ENCODE data around the gene THRA.
A peak's percentile ranks its signal among the peaks of the same experiment; 100 is the strongest.

The THRA gene

GRCh38 chr17:40098846-40099618 is 36.3 kb downstream of the THRA start:
- peak overlapping the region; percentile 62 for H3K4me3 ChIP-seq (replicated peaks; ENCODE audit: insufficient read depth, low read length)
- no peaks in the 10 kb centered on the region for H3K27me3 ChIP-seq (ENCODE audit: insufficient read depth, poor library complexity, severe bottlenecking)
- TF ChIP-seq POLR2AphosphoS5 (IDR thresholded peaks at IDR 0.05; ENCODE audit: low read depth) (peak; percentile 25; the same call in 1 of the 2 replicates), SPI1 (IDR thresholded peaks at IDR 0.05; ENCODE audit: borderline replicate concordance, low read depth) (peak; percentile 35; the same call in 1 of the 2 replicates), CTCF (IDR thresholded peaks at IDR 0.05; ENCODE audit: insufficient read depth, low read length) (no peak)
- DNase-seq (ENCODE audit: low read depth in 1 of 2, low spot score in 1 of 2) = peak; percentile 99 to 100
- H3K27ac ChIP-seq (replicated peaks) = peak overlapping the region; percentile 85

DNA sequence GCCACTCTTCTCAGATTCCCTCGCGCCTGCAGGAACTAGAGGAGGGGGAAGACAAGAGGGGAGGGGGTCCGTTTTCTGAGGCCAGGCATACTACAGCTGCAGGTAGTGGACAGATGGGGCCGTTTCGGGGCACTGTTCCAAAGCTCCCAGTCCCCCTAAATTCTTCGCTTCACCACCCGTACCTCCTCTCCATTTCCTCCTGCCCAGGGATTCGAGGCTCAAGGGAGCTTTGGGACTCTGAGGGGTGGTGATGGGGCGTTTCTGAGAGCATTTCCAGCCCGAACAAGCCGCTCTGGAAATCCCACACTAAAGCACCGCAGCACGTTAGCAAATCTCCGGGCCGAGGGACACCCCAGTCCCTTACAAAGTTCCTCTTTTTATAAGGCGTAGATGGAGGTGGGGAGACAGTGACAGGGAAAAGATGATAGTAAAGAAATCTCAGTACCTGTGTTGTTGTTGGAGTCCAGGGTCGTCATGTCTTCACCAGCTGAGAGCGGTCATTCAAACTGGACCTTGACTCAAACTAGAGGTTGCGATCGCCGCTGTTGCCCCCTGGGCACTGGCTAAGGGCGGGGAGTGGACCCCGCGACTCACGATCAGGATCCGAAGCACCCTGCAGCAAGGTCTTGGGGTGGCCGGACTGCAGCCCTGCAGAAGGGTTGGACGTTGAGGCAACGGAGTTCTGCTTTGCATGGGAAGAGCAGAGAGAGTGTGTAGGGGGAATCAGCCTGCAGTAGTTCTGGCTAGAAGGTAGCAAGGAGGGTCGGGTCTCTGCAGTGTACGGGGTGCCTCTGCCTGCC is 37.1 kb downstream of the THRA start:
- no peak for TF ChIP-seq REST (IDR thresholded peaks at IDR 0.05; ENCODE audit: insufficient replicate concordance, low read depth)
- TF ChIP-seq CTCF (IDR thresholded peaks at IDR 0.05; ENCODE audit: insufficient read depth, low read length) = no peak
- no peak for TF ChIP-seq GABPA (IDR thresholded peaks at IDR 0.05; ENCODE audit: low read depth)
- no peak for TF ChIP-seq SPI1 (IDR thresholded peaks at IDR 0.05; ENCODE audit: borderline replicate concordance, low read depth)
- TF ChIP-seq POLR2AphosphoS5 (IDR thresholded peaks at IDR 0.05; ENCODE audit: low read depth) = no peak
- no peaks in the 10 kb centered on the region for H3K27me3 ChIP-seq (ENCODE audit: insufficient read depth, poor library complexity, severe bottlenecking)
- H3K27ac ChIP-seq (replicated peaks) = peak overlapping the region; percentile 77
- peak in 1 of 2 experiments; percentile 64 for DNase-seq (ENCODE audit: low read depth in 1 of 2, low spot score in 1 of 2)
- H3K4me3 ChIP-seq (replicated peaks; ENCODE audit: insufficient read depth, low read length) = peak overlapping the region; percentile 62

DNA sequence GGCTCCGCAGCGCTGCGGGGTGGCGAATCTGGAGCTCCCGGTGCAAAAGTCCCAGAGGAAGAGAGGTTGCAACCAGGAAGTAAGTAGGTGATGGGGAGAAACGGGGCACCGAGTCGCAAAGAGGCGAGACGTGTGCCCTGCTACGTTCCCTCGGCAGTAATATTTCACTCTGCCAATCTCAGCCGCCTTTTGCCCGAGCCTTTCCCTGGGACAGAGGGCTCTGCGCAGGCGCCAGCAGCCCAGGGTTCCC is 37.6 kb downstream of the THRA start, which contains the start of gene NR1D1:
Gene NR1D1, minus strand, starts transcription at position 171 of the 250 bp plus-strand sequence. CDS start 495 bp downstream, outside the sequence.
- TF ChIP-seq GABPA (IDR thresholded peaks at IDR 0.05; ENCODE audit: low read depth) (no peak), POLR2AphosphoS5 (IDR thresholded peaks at IDR 0.05; ENCODE audit: low read depth) (no peak; the same call in 1 of the 2 replicates), REST (IDR thresholded peaks at IDR 0.05; ENCODE audit: insufficient replicate concordance, low read depth) (no peak), CTCF (IDR thresholded peaks at IDR 0.05; ENCODE audit: insufficient read depth, low read length) (no peak), SPI1 (IDR thresholded peaks at IDR 0.05; ENCODE audit: borderline replicate concordance, low read depth) (no peak)
- H3K27ac ChIP-seq (replicated peaks) = peak within 1 kb of the TSS; percentile 77
- H3K4me3 ChIP-seq (replicated peaks; ENCODE audit: insufficient read depth, low read length) = peak within 1 kb of the TSS; percentile 62
- DNase-seq (ENCODE audit: low read depth in 1 of 2, low spot score in 1 of 2) = no peak
- no peaks in the 10 kb centered on the region for H3K27me3 ChIP-seq (ENCODE audit: insufficient read depth, poor library complexity, severe bottlenecking)
